ENCODE data around the gene MACF1.
A peak's percentile ranks its signal among the peaks of the same experiment; 100 is the strongest.
"Not testable (repeated sequence)": the region's sequence is repeated elsewhere in the genome, so short reads cannot be mapped to it uniquely, and the experiment has no call there.

MACF1 gene

GRCh38 chr1:39515131-39516086 is 310.9 kb downstream of the MACF1 start:
- DNase-seq (ENCODE audit: low read depth, low spot score); CTCF ChIA-PET; POLR2A ChIA-PET: not testable (repeated sequence)
- H3K4me3 ChIP-seq (ENCODE audit: low read depth, low read length): peak overlapping the region; percentile 48

GRCh38 chr1:39516841-39517240 is 312.3 kb downstream of the MACF1 start:
- POLR2A ChIA-PET; DNase-seq (ENCODE audit: low read depth, low spot score); H3K4me3 ChIP-seq (ENCODE audit: low read depth, low read length): not testable (repeated sequence)
- CTCF ChIA-PET: interaction anchor here (1.1 to 1.4 kb wide), 2 partner anchors 22 to 414 kb away, joined by 3 to 7 read pairs; no protein-coding TSS in a partner anchor

GRCh38 chr1:39517936-39518335 is 313.4 kb downstream of the MACF1 start:
- DNase-seq (ENCODE audit: low read depth, low spot score); CTCF ChIA-PET; H3K4me3 ChIP-seq (ENCODE audit: low read depth, low read length); POLR2A ChIA-PET: not testable (repeated sequence)

- POLR2A ChIA-PET; H3K4me3 ChIP-seq (ENCODE audit: low read depth, low read length); CTCF ChIA-PET; DNase-seq (ENCODE audit: low read depth, low spot score): not testable (repeated sequence)
Measured at GRCh38 chr1:39519376-39519775, 314.9 kb downstream of the MACF1 start.

GRCh38 chr1:39522221-39522620 is 317.7 kb downstream of the MACF1 start:
- POLR2A ChIA-PET; CTCF ChIA-PET; H3K4me3 ChIP-seq (ENCODE audit: low read depth, low read length); DNase-seq (ENCODE audit: low read depth, low spot score): not testable (repeated sequence)

GRCh38 chr1:39522661-39523567 is 318.4 kb downstream of the MACF1 start:
- CTCF ChIA-PET: no interaction called here
- POLR2A ChIA-PET: no interaction called here
- no peak for DNase-seq (ENCODE audit: low read depth, low spot score)

GRCh38 chr1:39524171-39524570 is 319.7 kb downstream of the MACF1 start:
- CTCF ChIA-PET: interaction anchor here (2.4 kb wide), 1 partner anchor 15 kb away, joined by 15 read pairs; no protein-coding TSS in a partner anchor
- H3K4me3 ChIP-seq (ENCODE audit: low read depth, low read length): no peak overlapping the region
- no peak for TF ChIP-seq CTCF (IDR thresholded peaks at IDR 0.05; ENCODE audit: insufficient read depth, low read length, missing control alignments)
- POLR2A ChIA-PET: no interaction called here
- DNase-seq (ENCODE audit: low read depth, low spot score): no peak

More at GRCh38 chr1:39522661-39523567, 318.4 kb downstream of the MACF1 start:
- no peak for TF ChIP-seq CTCF (IDR thresholded peaks at IDR 0.05; ENCODE audit: insufficient read depth, low read length, missing control alignments)
- H3K4me3 ChIP-seq (ENCODE audit: low read depth, low read length): no peak overlapping the region

GRCh38 chr1:39524591-39525365 is 320.3 kb downstream of the MACF1 start:
- H3K4me3 ChIP-seq (ENCODE audit: low read depth, low read length): no peak overlapping the region
- DNase-seq (ENCODE audit: low read depth, low spot score): no peak
- CTCF ChIA-PET: interaction anchor here (2.4 kb wide), 1 partner anchor 14 kb away, joined by 15 read pairs; no protein-coding TSS in a partner anchor
- TF ChIP-seq CTCF (IDR thresholded peaks at IDR 0.05; ENCODE audit: insufficient read depth, low read length, missing control alignments): no peak
- POLR2A ChIA-PET: no interaction called here

Measured in AG04449 (cell line).